Gastrocnemius medialis (tissue), 4 donors: ENCODE data around the gene BLZF1.

Experiments
- CTCF ChIP-seq, 5 experiments: fragments of 450-650 bp in 3 of 5; fragments of 200-600 bp in 2 of 5; sonication (generic) in 2 of 5; IDR thresholded peaks in 4 of 5; conservative IDR thresholded peaks in 1 of 5; 1 replicate in 4 of 5; 2 replicates in 1 of 5; pipeline ENCODE4 v1.5.1; 2016 to 2019; ENCODE audit warnings: antibody characterized with exemption in 5 of 5, mild to moderate bottlenecking in 3 of 5, moderate library complexity in 3 of 5
- POLR2A ChIP-seq, 2 donors: fragments of 450-650 bp; IDR thresholded peaks; one replicate each; pipeline ENCODE4 v1.6.1; 2017; ENCODE audit warnings: antibody characterized with exemption in 2 of 2, mild to moderate bottlenecking in 2 of 2, moderate library complexity in 2 of 2

- TF ChIP-seq CTCF (IDR thresholded peaks at IDR 0.05 in 4 of 5, conservative IDR thresholded peaks at IDR 0.05 in 1 of 5) (no peak), POLR2A (IDR thresholded peaks at IDR 0.05) (no peak)
These were observed 20.2 kb upstream of the BLZF1 start for GRCh38 chr1:169347688-169348382.
